Measurements from ENCODE around the gene OARD1.
A peak's percentile ranks its signal among the peaks of the same experiment; 100 is the strongest.

Gene OARD1

GRCh38 chr6:41037107-41037900, 34.9 kb downstream of the OARD1 start:
- DNase-seq (ENCODE audit: low read depth): no peak
- TF ChIP-seq CTCF (conservative IDR thresholded peaks at IDR 0.05; ENCODE audit: low read length): no peak
- no peak overlapping the region for H3K4me3 ChIP-seq (ENCODE audit: low read length)

- TF ChIP-seq CTCF (conservative IDR thresholded peaks at IDR 0.05; ENCODE audit: low read length): no peak
- DNase-seq (ENCODE audit: low read depth): no peak
- H3K4me3 ChIP-seq (ENCODE audit: low read length): no peak overlapping the region
Measured at GRCh38 chr6:41036601-41037000, 35.6 kb downstream of the OARD1 start.

GRCh38 chr6:41036186-41036585, 36.0 kb downstream of the OARD1 start:
- H3K4me3 ChIP-seq (ENCODE audit: low read length): no peak overlapping the region
- no peak for TF ChIP-seq CTCF (conservative IDR thresholded peaks at IDR 0.05; ENCODE audit: low read length)
- no peak for DNase-seq (ENCODE audit: low read depth)

- TF ChIP-seq CTCF (conservative IDR thresholded peaks at IDR 0.05; ENCODE audit: low read length): no peak
- no peak for DNase-seq (ENCODE audit: low read depth)
- no peak overlapping the region for H3K4me3 ChIP-seq (ENCODE audit: low read length)
Measured at GRCh38 chr6:41033776-41034175, 38.4 kb downstream of the OARD1 start.

GRCh38 chr6:41032830-41033229, 39.3 kb downstream of the OARD1 start:
- no peak for DNase-seq (ENCODE audit: low read depth)
- H3K4me3 ChIP-seq (ENCODE audit: low read length): no peak overlapping the region
- TF ChIP-seq CTCF (conservative IDR thresholded peaks at IDR 0.05; ENCODE audit: low read length): no peak

- no peak for DNase-seq (ENCODE audit: low read depth)
- no peak for TF ChIP-seq CTCF (conservative IDR thresholded peaks at IDR 0.05; ENCODE audit: low read length)
- H3K4me3 ChIP-seq (ENCODE audit: low read length): peak overlapping the region; percentile 56
Measured at GRCh38 chr6:41028561-41029412, 43.4 kb downstream of the OARD1 start.
